ENCODE measurements around the gene CHST7. TPM values are rescaled to one million over a fixed set of nuclear protein-coding genes. Genes with fewer than 3 reads are reported as not detected.

Gene CHST7
- polyA plus RNA-seq, 1 donor from 2014 or later, result 4.9 TPM

- no peaks in the 10 kb centered on the region for H3F3A ChIP-seq (ENCODE audit: insufficient read depth, low read length, poor library complexity, severe bottlenecking)
- no peaks in the 10 kb centered on the region for H4K20me1 ChIP-seq (ENCODE audit: insufficient read depth)
- no peak overlapping the region for H3K27ac ChIP-seq (ENCODE audit: low read length)
- no peaks in the 10 kb centered on the region for H3K79me2 ChIP-seq (replicated peaks; ENCODE audit: insufficient read depth, low read length)
- no peaks in the 10 kb centered on the region for H3K9me3 ChIP-seq (ENCODE audit: low read length)
- no peaks in the 10 kb centered on the region for H3K27me3 ChIP-seq (ENCODE audit: insufficient read depth, low read depth, low read length)
- H2AFZ ChIP-seq (ENCODE audit: low read depth, low read length), result no peak overlapping the region
- no peak overlapping the region for H3K9ac ChIP-seq (ENCODE audit: low read length)
- TF ChIP-seq EZH2 (IDR thresholded peaks at IDR 0.05; ENCODE audit: borderline replicate concordance, insufficient read depth, low read length, poor library complexity, severe bottlenecking) (no peak), MXI1 (conservative IDR thresholded peaks at IDR 0.05; ENCODE audit: poor library complexity, severe bottlenecking) (no peak), SMC3 (conservative IDR thresholded peaks at IDR 0.05; ENCODE audit: poor library complexity) (no peak), CTCF (IDR thresholded peaks at IDR 0.05; ENCODE audit: poor library complexity, severe bottlenecking) (no peak), EP300 (conservative IDR thresholded peaks at IDR 0.05; ENCODE audit: poor library complexity, severe bottlenecking) (no peak), TAF1 (IDR thresholded peaks at IDR 0.05; ENCODE audit: low read depth) (no peak), REST (IDR thresholded peaks at IDR 0.05; ENCODE audit: borderline replicate concordance) (no peak), POLR2AphosphoS5 (IDR thresholded peaks at IDR 0.05) (no peak), RAD21 (conservative IDR thresholded peaks at IDR 0.05) (no peak)
- H3K9me2 ChIP-seq (ENCODE audit: insufficient read depth, low read length), result no peaks in the 10 kb centered on the region
- H3K4me3 ChIP-seq (ENCODE audit: low read length), result no peak overlapping the region
- H3K36me3 ChIP-seq (ENCODE audit: insufficient read depth, low read length), result no peaks in the 10 kb centered on the region
- H3K4me2 ChIP-seq (ENCODE audit: low read length), result no peak overlapping the region
Measured at GRCh38 chrX:46601283-46601682, 27.7 kb downstream of the CHST7 start.

- no peaks in the 10 kb centered on the region for H3K36me3 ChIP-seq (ENCODE audit: insufficient read depth, low read length)
- H3K79me2 ChIP-seq (replicated peaks; ENCODE audit: insufficient read depth, low read length), result no peaks in the 10 kb centered on the region
- H3K9ac ChIP-seq (ENCODE audit: low read length), result no peak overlapping the region
- H3K27ac ChIP-seq (ENCODE audit: low read length), result no peak overlapping the region
- no peak overlapping the region for H2AFZ ChIP-seq (ENCODE audit: low read depth, low read length)
- no peaks in the 10 kb centered on the region for H4K20me1 ChIP-seq (ENCODE audit: insufficient read depth)
- no peak overlapping the region for H3K4me3 ChIP-seq (ENCODE audit: low read length)
- H3K9me2 ChIP-seq (ENCODE audit: insufficient read depth, low read length), result no peaks in the 10 kb centered on the region
- TF ChIP-seq REST (IDR thresholded peaks at IDR 0.05; ENCODE audit: borderline replicate concordance), result no peak
- TF ChIP-seq TAF1 (IDR thresholded peaks at IDR 0.05; ENCODE audit: low read depth), result no peak
- TF ChIP-seq MXI1 (conservative IDR thresholded peaks at IDR 0.05; ENCODE audit: poor library complexity, severe bottlenecking), result no peak
- TF ChIP-seq SMC3 (conservative IDR thresholded peaks at IDR 0.05; ENCODE audit: poor library complexity), result no peak
- TF ChIP-seq CTCF (IDR thresholded peaks at IDR 0.05; ENCODE audit: poor library complexity, severe bottlenecking), result no peak
- no peak for TF ChIP-seq RAD21 (conservative IDR thresholded peaks at IDR 0.05)
- no peak for TF ChIP-seq POLR2AphosphoS5 (IDR thresholded peaks at IDR 0.05)
- no peak for TF ChIP-seq EP300 (conservative IDR thresholded peaks at IDR 0.05; ENCODE audit: poor library complexity, severe bottlenecking)
- TF ChIP-seq EZH2 (IDR thresholded peaks at IDR 0.05; ENCODE audit: borderline replicate concordance, insufficient read depth, low read length, poor library complexity, severe bottlenecking), result no peak
- H3K4me2 ChIP-seq (ENCODE audit: low read length), result no peak overlapping the region
- H3K27me3 ChIP-seq (ENCODE audit: insufficient read depth, low read depth, low read length), result no peaks in the 10 kb centered on the region
- no peaks in the 10 kb centered on the region for H3F3A ChIP-seq (ENCODE audit: insufficient read depth, low read length, poor library complexity, severe bottlenecking)
- no peaks in the 10 kb centered on the region for H3K9me3 ChIP-seq (ENCODE audit: low read length)
Measured at GRCh38 chrX:46602468-46603102, 29.0 kb downstream of the CHST7 start.

Data from neural cell (in vitro differentiated cells).